Lung (tissue), 12 donors: ENCODE data around the gene MRPL19. TPM values are rescaled to one million over a fixed set of nuclear protein-coding genes. Genes with fewer than 3 reads are reported as not detected.

Experiments used
- ATAC-seq: fragments of 200-7000 bp; cut with Tn5 transposase; one replicate; pipeline ENCODE4 v1.9.1; 2020; ENCODE audit warnings: moderate number of reproducible peaks; ENCODE audit not compliant: insufficient read depth, low FRiP score
- DNase-seq, 3 donors: peaks; one replicate each; pipeline ENCODE4 v3.0.0-alpha.2; 2013 to 2017
- H3K27ac ChIP-seq, 2 donors: one replicate each; pipeline ENCODE4 v1.5.1; 2013; ENCODE audit warnings: mild to moderate bottlenecking in 2 of 2, moderate library complexity in 2 of 2, control low read depth in 1 of 2, inconsistent platforms in 1 of 2, low read depth in 1 of 2, low read length in 1 of 2
- H3K27me3 ChIP-seq, 3 donors: one replicate each; pipeline ENCODE4 v1.5.1; 2013; ENCODE audit warnings: low read length in 2 of 3; ENCODE audit not compliant: control insufficient read depth in 3 of 3, insufficient read depth in 3 of 3
- H3K36me3 ChIP-seq, 4 donors: one replicate each; pipeline ENCODE4 v1.5.1; 2013; ENCODE audit warnings: low read length in 4 of 4, mild to moderate bottlenecking in 1 of 4, moderate library complexity in 1 of 4; ENCODE audit not compliant: control insufficient read depth in 4 of 4, insufficient read depth in 4 of 4
- H3K4me1 ChIP-seq, 5 donors: one replicate each; pipeline ENCODE4 v1.5.1; 2013; ENCODE audit warnings: low read length in 5 of 5, mild to moderate bottlenecking in 2 of 5, moderate library complexity in 1 of 5; ENCODE audit not compliant: control insufficient read depth in 5 of 5, insufficient read depth in 5 of 5
- H3K4me3 ChIP-seq: one replicate; pipeline ENCODE4 v1.5.1; 2013; ENCODE audit warnings: mild to moderate bottlenecking, control low read depth, moderate library complexity
- H3K9ac ChIP-seq, 2 donors: one replicate each; pipeline ENCODE4 v1.5.1; 2013; ENCODE audit warnings: low read length in 2 of 2, control low read depth in 1 of 2; ENCODE audit not compliant: insufficient read depth in 1 of 2
- H3K9me3 ChIP-seq, 4 donors: one replicate each; pipeline ENCODE4 v1.5.1; 2013; ENCODE audit warnings: low read length in 3 of 4, mild to moderate bottlenecking in 1 of 4, moderate library complexity in 1 of 4; ENCODE audit not compliant: control insufficient read depth in 4 of 4, insufficient read depth in 3 of 4
- WGBS, 2 donors: extraction: QIAGEN DNeasy Blood & Tissue Kit; methylation state at CpG; one replicate each; pipeline ENCODE4 v1.1.7; 2013; 5-methylcytosine and 5-hydroxymethylcytosine counted together
- polyA plus RNA-seq, 2 donors: library from polyadenylated mRNA; stranded (reverse); fragments of 200-250 nt; gene quantifications; one replicate each; pipeline ENCODE4 v1.2.1, GENCODE V29; 2013
- total RNA-seq, 2 donors: library from RNA; depleted of rRNA in 1 of 2; stranded (reverse); fragments of >200 nt in 1 of 2; gene quantifications; one replicate each; pipeline ENCODE4 v1.2.1, GENCODE V29; 2014 to 2021
- TF ChIP-seq, protein P1 (sequence below): IDR thresholded peaks from 2 replicates; pipeline ENCODE4 v1.5.1; 2012; ENCODE audit warnings: mild to moderate bottlenecking; ENCODE audit errors: control extremely low read depth, extremely low read depth
- donor health status: control.
- donor health status: control.
- donor health status: Bipolar disorder and iron deficiency.
- donor health status: healthy.
- donor health status: DM: yes; HTN: yes; CAD: no.

MRPL19 gene
- total and polyA plus RNA-seq, 4 donors = 14.9 to 65.0 (median 33.3) TPM

DNA sequence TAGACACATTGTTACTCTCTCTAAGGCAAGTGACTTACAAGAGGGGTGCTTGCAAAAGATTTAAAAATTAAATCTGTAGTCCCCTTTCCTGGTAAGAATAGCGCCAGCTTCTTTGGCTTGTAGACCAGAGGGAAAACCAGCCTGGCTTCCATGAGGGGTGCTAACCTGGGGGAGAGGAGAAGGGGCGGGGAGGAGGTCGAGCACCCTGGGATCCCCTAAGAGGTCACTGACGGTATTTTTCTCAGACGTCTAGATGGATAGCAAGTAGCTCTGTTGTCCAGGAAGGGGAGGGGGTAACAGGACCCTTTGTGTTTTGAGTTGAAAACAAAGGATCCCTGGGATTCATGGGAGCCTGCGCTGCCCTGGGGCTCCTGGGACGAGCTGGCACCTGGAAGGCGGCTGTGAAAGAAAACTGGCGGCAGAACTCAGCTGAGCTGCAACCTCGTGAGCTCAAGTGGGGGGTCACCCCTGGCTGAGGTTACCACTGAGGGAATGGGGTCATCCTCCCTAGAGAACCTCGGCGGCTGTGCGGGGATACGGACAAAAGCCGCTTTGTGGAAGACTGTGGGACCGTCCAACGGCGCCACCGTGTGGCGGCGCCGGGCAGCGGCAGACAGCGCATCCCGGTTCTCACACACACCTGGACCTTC is 37.8 kb upstream of the MRPL19 start:
- H3K4me1 ChIP-seq = peaks cover 0 to 16% (median 0%) of the 10 kb centered on the region in 5 donors
- no peaks in the 10 kb centered on the region for H3K36me3 ChIP-seq
- WGBS, 2 donors = 13 to 15% methylated on average over 25 of the region's 25 CpGs
- no peak overlapping the region for H3K4me3 ChIP-seq
- ATAC-seq (peak; percentile 87), DNase-seq (peak; percentile 68 to 78 (median 75))
- H3K9ac ChIP-seq = no peak overlapping the region
- no peak overlapping the region for H3K27ac ChIP-seq
- no peaks in the 10 kb centered on the region for H3K27me3 ChIP-seq
- TF ChIP-seq, protein P1, sequence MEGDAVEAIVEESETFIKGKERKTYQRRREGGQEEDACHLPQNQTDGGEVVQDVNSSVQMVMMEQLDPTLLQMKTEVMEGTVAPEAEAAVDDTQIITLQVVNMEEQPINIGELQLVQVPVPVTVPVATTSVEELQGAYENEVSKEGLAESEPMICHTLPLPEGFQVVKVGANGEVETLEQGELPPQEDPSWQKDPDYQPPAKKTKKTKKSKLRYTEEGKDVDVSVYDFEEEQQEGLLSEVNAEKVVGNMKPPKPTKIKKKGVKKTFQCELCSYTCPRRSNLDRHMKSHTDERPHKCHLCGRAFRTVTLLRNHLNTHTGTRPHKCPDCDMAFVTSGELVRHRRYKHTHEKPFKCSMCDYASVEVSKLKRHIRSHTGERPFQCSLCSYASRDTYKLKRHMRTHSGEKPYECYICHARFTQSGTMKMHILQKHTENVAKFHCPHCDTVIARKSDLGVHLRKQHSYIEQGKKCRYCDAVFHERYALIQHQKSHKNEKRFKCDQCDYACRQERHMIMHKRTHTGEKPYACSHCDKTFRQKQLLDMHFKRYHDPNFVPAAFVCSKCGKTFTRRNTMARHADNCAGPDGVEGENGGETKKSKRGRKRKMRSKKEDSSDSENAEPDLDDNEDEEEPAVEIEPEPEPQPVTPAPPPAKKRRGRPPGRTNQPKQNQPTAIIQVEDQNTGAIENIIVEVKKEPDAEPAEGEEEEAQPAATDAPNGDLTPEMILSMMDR = peak; percentile 53
- H3K9me3 ChIP-seq = no peaks in the 10 kb centered on the region

DNA sequence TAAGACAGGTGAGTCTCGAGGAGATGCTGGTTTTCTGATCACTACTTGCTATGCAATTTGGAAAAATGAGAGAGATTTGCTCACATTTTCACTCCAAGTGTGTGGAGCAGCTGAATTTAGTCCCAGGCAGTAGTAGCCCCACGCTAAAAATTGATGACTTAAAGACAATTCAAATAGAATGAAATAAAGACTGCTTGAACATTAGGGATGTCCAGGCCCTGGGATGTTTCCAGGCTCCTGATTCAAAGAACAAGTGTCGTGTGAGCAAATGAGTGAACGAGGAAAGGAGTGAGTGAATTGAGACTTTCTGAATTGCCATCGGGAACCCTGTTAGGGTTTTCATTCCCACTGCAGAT is 37.3 kb upstream of the MRPL19 start:
- Histone ChIP-seq H3K4me1 (peaks cover 0 to 16% (median 0%) of the 10 kb centered on the region in 5 donors), H3K27me3 (no peaks in the 10 kb centered on the region), H3K4me3 (no peak overlapping the region), H3K9ac (no peak overlapping the region), H3K36me3 (no peaks in the 10 kb centered on the region), H3K27ac (no peak overlapping the region), H3K9me3 (no peaks in the 10 kb centered on the region)
- 47 to 59% methylated on average over 5 of the region's 5 CpGs for WGBS, 2 donors
- no peak for ATAC-seq
- DNase-seq = no peak
- TF ChIP-seq, protein P1 = no peak

DNA sequence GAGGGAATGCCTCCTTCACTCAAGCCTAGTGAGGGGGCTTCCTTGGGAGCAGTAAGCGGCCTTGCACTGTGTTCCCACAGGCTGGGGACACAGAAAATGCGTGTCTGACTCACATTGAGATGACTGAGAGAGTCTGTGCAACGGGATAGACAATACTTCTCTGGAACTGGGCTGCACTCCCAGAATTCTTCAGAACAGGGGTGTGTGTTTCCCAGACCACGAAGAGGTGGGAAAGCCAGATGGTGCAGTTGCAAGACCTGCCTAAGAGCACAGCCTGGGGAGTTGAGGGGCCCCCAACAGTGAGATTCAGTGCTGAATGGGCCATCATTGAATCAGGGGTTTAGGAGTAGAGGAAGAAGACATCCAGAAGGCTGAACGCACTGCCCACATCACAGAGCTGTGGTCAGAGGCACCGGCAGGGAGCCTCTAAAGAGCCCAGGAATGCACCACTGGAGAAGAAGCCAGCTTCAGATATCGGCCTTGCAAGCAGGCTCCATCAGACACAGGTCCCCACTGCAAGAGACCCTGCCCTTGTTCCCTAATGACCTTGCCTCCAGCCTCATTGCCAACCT is 36.6 kb upstream of the MRPL19 start:
- no peak overlapping the region for H3K4me3 ChIP-seq
- TF ChIP-seq, protein P1 = no peak
- ATAC-seq (no peak), DNase-seq (no peak)
- no peaks in the 10 kb centered on the region for H3K9me3 ChIP-seq
- H3K27me3 ChIP-seq = no peaks in the 10 kb centered on the region
- H3K36me3 ChIP-seq = no peaks in the 10 kb centered on the region
- H3K27ac ChIP-seq = no peak overlapping the region
- H3K4me1 ChIP-seq = peaks cover 0 to 16% (median 0%) of the 10 kb centered on the region in 5 donors
- no peak overlapping the region for H3K9ac ChIP-seq
- WGBS, 2 donors = 74% methylated on average over 7 of the region's 7 CpGs
